GM18951 (cell line): ENCODE measurements around the gene GRID1.
"Not testable (repeated sequence)": the region's sequence is repeated elsewhere in the genome, so short reads cannot be mapped to it uniquely, and the experiment has no call there.

Source experiments
- POLR2A ChIP-seq: IDR thresholded peaks from 4 replicates; pipeline ENCODE4 v1.6.1; 2011; ENCODE audit warnings: mild to moderate bottlenecking; ENCODE audit not compliant: insufficient read length, insufficient read depth; ENCODE audit errors: extremely low read depth
- in situ Hi-C: fragments of 300-500 bp; cut with MboI; formaldehyde crosslinking; loops from one replicate; pipeline ENCODE4 v1.12.0; 2022; ENCODE audit warnings: low sequenced_read_pairs, mixed read lengths, inconsistent platforms; ENCODE audit not compliant: unreplicated experiment

Gene GRID1

GRCh38 chr10:85859859-85860258 is 506.7 kb downstream of the GRID1 start:
- TF ChIP-seq POLR2A: no peak
- in situ Hi-C loops: no loop called here

- no peak for TF ChIP-seq POLR2A
- in situ Hi-C loops: no loop called here
Measured at GRCh38 chr10:85858776-85859515, 507.6 kb downstream of the GRID1 start.

GRCh38 chr10:85857791-85858190 is 508.8 kb downstream of the GRID1 start:
- no peak for TF ChIP-seq POLR2A
- in situ Hi-C loops: no loop called here

- TF ChIP-seq POLR2A: no peak
- in situ Hi-C loops: no loop called here
Measured at GRCh38 chr10:85857305-85857704, 509.3 kb downstream of the GRID1 start.

GRCh38 chr10:85851934-85852333 is 514.7 kb downstream of the GRID1 start:
- TF ChIP-seq POLR2A: no peak
- in situ Hi-C loops: no loop called here

GRCh38 chr10:85851325-85851724 is 515.3 kb downstream of the GRID1 start:
- no peak for TF ChIP-seq POLR2A
- in situ Hi-C loops: no loop called here

- in situ Hi-C loops: no loop called here
- TF ChIP-seq POLR2A: no peak
Measured at GRCh38 chr10:85850736-85851135, 515.9 kb downstream of the GRID1 start.

GRCh38 chr10:85849315-85849714 is 517.3 kb downstream of the GRID1 start:
- no peak for TF ChIP-seq POLR2A
- in situ Hi-C loops: no loop called here

GRCh38 chr10:85848756-85849155 is 517.8 kb downstream of the GRID1 start:
- TF ChIP-seq POLR2A: no peak
- in situ Hi-C loops: no loop called here

GRCh38 chr10:85847085-85847484 is 519.5 kb downstream of the GRID1 start:
- no peak for TF ChIP-seq POLR2A
- in situ Hi-C loops: no loop called here

GRCh38 chr10:85838660-85839059 is 527.9 kb downstream of the GRID1 start:
- in situ Hi-C loops: not testable (repeated sequence)

GRCh38 chr10:85832988-85833387 is 533.6 kb downstream of the GRID1 start:
- in situ Hi-C loops: no loop called here
- TF ChIP-seq POLR2A: no peak

- TF ChIP-seq POLR2A: no peak
- in situ Hi-C loops: no loop called here
Measured at GRCh38 chr10:85831422-85831821, 535.2 kb downstream of the GRID1 start.

- in situ Hi-C loops: no loop called here
- TF ChIP-seq POLR2A: no peak
Measured at GRCh38 chr10:85826377-85826776, 540.2 kb downstream of the GRID1 start.

GRCh38 chr10:85811405-85811804 is 555.2 kb downstream of the GRID1 start:
- TF ChIP-seq POLR2A: no peak
- in situ Hi-C loops: no loop called here
